MCF 10A (cell line): Measurements from ENCODE around the gene CCNY. TPM values are rescaled to one million over a fixed set of nuclear protein-coding genes. Genes with fewer than 3 reads are reported as not detected.
A peak's percentile ranks its signal among the peaks of the same experiment; 100 is the strongest.

ENCODE experiments used
- BruUV-seq: library from RNA; stranded (reverse); fragments of 400-500 nt; replicated peaks from 2 replicates; lab custom pipeline; 2021; lab: Mats Ljungman, UMichigan
- CTCF ChIA-PET: fragments of 300-600 bp; sonication (Branson Sonifier 250); formaldehyde crosslinking; extraction: SDS; loops from one replicate; lab custom pipeline; 2021; ENCODE audit warnings: antibody characterized with exemption, inconsistent platforms; lab: Yijun Ruan, JAX
- POLR2A ChIA-PET: fragments of 300-600, 350-650 bp; sonication (Branson Sonifier 250); formaldehyde crosslinking; extraction: SDS; loops from one replicate; lab custom pipeline; 2020; ENCODE audit warnings: antibody characterized with exemption, inconsistent platforms; lab: Yijun Ruan, JAX
- DNase-seq: peaks from one replicate; pipeline ENCODE4 v3.0.0-alpha.2; 2018; ENCODE audit not compliant: unreplicated experiment
- H3K27ac Mint-ChIP-seq: one replicate; pipeline ENCODE4 v1.8.0; 2022; ENCODE audit warnings: mild to moderate bottlenecking, low read depth, mixed read lengths; ENCODE audit not compliant: unreplicated experiment
- H3K27me3 Mint-ChIP-seq: one replicate; pipeline ENCODE4 v1.8.0; 2022; ENCODE audit warnings: mixed read lengths; ENCODE audit not compliant: insufficient read depth, unreplicated experiment
- H3K36me3 Mint-ChIP-seq: one replicate; pipeline ENCODE4 v1.8.0; 2022; ENCODE audit warnings: mild to moderate bottlenecking, moderate library complexity, mixed read lengths; ENCODE audit not compliant: insufficient read depth, unreplicated experiment
- H3K4me1 Mint-ChIP-seq: one replicate; pipeline ENCODE4 v1.8.0; 2022; ENCODE audit warnings: mixed read lengths; ENCODE audit not compliant: insufficient read depth, unreplicated experiment
- H3K4me3 Mint-ChIP-seq: one replicate; pipeline ENCODE4 v1.8.0; 2022; ENCODE audit warnings: mild to moderate bottlenecking, moderate library complexity, mixed read lengths; ENCODE audit not compliant: unreplicated experiment
- H3K9me3 Mint-ChIP-seq: one replicate; pipeline ENCODE4 v1.8.0; 2022; ENCODE audit warnings: mixed read lengths; ENCODE audit not compliant: unreplicated experiment
- CTCF ChIP-seq: fragments of 200-600 bp; IDR thresholded peaks from one replicate; pipeline ENCODE4 v1.8.0; 2022; ENCODE audit warnings: antibody characterized with exemption, mild to moderate bottlenecking; ENCODE audit not compliant: unreplicated experiment
- intact Hi-C: fragments of 100-400 bp; cut with micrococcal nuclease; formaldehyde crosslinking; loops from 2 replicates; pipeline ENCODE4 v1.14.1; 2022
- total RNA-seq: library from RNA; stranded (reverse); gene quantifications from 2 replicates; pipeline ENCODE4 v1.2.3, GENCODE V29; 2022

CCNY gene
- total RNA-seq, 1 experiment from 2014 or later = 68.9 TPM

- POLR2A ChIA-PET = no interaction called here
- BruUV-seq = no TSS peak
- no peaks in the 10 kb centered on the region for H3K27me3 Mint-ChIP-seq
- CTCF ChIA-PET = interaction anchor here (1.1 kb wide), 1 partner anchor 174 kb away, joined by 3 read pairs; no protein-coding TSS in a partner anchor
- H3K4me3 Mint-ChIP-seq = no peak overlapping the region
- H3K9me3 Mint-ChIP-seq = no peaks in the 10 kb centered on the region
- intact Hi-C loops = no loop called here
- peak; percentile 24 for DNase-seq
- H3K4me1 Mint-ChIP-seq = peaks cover 36% of the 10 kb centered on the region
- H3K36me3 Mint-ChIP-seq = peaks cover 14% of the 10 kb centered on the region
- no peak for TF ChIP-seq CTCF
- H3K27ac Mint-ChIP-seq = peak overlapping the region; percentile 3
Observed at GRCh38 chr10:35378541-35379210, 42.4 kb downstream of the CCNY start.

DNA sequence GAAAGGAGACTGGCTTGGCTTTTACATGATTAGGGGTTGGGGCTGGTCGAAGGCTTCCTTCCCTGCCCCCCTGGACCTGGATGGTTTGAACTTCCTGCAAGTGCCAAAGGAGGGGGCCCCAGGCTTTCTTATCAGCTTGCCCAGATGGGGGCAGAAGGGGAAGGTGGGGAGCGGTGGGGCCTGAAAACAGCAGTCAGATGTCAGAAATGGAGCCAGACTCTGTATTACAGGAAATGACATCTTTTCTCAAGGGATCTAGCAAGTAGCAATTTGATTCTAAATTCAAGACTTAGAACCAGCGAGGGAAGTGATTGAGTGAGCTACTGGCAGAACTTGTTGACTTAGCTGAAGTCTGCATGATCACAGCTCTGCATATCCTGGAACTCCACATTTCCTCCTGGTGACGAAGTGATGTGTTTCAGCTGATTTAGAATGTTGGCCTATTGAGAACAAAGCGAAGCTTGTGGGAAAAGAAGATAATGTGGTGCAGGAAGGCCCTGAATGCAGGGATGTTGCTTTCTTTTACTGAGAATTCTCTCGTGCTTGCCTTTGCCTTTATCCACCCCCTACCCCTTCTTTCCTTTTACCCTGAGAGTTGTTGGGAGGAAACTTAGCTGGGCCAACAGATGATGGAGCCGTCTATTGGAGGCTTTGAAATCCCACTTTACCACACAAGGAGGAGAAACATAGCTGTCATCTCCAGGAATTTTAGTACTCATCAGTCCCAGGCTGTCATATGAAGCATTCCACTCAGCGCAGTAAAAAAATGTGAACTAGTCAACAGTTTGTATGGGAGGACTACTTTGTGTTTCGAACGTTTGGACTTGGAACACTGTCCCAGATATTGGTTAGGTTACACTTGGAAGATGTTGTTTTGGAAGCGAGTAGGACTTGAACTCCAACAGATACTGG is 43.2 kb downstream of the CCNY start:
- ChIA-PET CTCF (interaction anchor here (1.1 kb wide), 1 partner anchor 173 kb away, joined by 3 read pairs; no protein-coding TSS in a partner anchor), POLR2A (no interaction called here)
- intact Hi-C loops = no loop called here
- no peak for DNase-seq
- no TSS peak for BruUV-seq
- no peak for TF ChIP-seq CTCF
- H3K4me1 Mint-ChIP-seq = peaks cover 42% of the 10 kb centered on the region
- H3K36me3 Mint-ChIP-seq = peaks cover 14% of the 10 kb centered on the region
- H3K27ac Mint-ChIP-seq = no peak overlapping the region
- no peaks in the 10 kb centered on the region for H3K27me3 Mint-ChIP-seq
- no peaks in the 10 kb centered on the region for H3K9me3 Mint-ChIP-seq
- H3K4me3 Mint-ChIP-seq = no peak overlapping the region

GRCh38 chr10:35382096-35382495 is 45.8 kb downstream of the CCNY start:
- TF ChIP-seq CTCF = no peak
- Mint-ChIP-seq H3K9me3 (no peaks in the 10 kb centered on the region), H3K27ac (no peak overlapping the region), H3K27me3 (no peaks in the 10 kb centered on the region), H3K36me3 (peaks cover 7% of the 10 kb centered on the region), H3K4me1 (peaks cover 37% of the 10 kb centered on the region), H3K4me3 (no peak overlapping the region)
- ChIA-PET POLR2A (interaction anchor here (0.8 kb wide), 1 partner anchor 33 kb away, joined by 3 read pairs; no protein-coding TSS in a partner anchor), CTCF (interaction anchor here (0.6 kb wide), 1 partner anchor 232 kb away, joined by 3 read pairs; no protein-coding TSS in a partner anchor)
- intact Hi-C loops = no loop called here
- no TSS peak for BruUV-seq
- no peak for DNase-seq
